SW480 (cell line): ENCODE results near the gene KCNIP4.
"Not testable (repeated sequence)": the region's sequence is repeated elsewhere in the genome, so short reads cannot be mapped to it uniquely, and the experiment has no call there.

ENCODE experiments used
- DNase-seq: peaks from one replicate; pipeline ENCODE4 v3.0.0-alpha.2; 2016; ENCODE audit warnings: low spot score

Gene KCNIP4

DNA sequence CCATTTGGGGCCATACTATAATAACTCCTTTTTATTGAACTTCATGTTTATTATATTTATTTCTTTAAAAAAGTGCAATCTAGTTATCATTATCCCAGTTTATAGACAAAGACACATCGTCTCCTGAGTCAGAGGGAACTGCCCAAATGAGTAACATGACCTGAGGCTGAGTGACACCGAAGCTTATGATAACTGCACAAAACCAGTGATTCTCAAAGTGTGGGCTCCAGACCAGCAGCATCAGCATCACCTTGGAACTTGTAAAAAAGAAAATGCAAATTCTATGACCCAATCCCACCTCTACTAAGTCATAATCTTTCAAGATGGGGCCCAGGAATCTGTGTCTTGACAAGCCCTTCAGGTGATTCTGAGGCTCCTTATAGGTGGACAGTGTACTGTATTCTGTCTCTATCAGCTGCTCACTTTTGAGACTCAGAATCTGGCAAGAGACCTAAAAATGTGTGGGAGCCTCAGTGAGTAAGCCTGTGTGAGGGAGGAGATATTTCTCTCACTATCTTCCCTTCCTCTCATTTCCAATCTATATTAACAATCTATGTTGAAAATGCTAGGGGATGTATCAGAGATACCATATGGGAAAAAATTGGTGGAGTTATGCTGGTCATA lies 1101.3 kb downstream of the KCNIP4 start:
- DNase-seq: no peak

DNA sequence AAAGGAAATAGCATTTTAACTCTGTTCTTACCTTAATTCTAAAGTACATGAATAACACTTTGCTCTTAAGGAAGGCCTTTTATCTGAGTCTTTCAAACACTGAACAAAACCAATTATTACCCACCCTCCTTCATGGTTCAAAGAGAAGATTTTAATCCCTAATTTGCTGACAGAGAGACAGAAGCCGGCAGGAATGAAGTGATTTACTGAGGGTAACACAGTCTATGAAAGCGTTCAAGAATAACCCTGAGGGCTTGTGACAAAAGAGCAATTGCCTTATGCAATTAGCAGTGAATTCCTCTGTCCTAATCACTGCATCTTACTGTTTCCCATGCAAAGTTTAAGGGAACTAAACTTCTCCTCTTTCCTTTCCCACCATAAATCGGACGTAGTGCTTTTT lies 1104.3 kb downstream of the KCNIP4 start:
- no peak for DNase-seq

DNA sequence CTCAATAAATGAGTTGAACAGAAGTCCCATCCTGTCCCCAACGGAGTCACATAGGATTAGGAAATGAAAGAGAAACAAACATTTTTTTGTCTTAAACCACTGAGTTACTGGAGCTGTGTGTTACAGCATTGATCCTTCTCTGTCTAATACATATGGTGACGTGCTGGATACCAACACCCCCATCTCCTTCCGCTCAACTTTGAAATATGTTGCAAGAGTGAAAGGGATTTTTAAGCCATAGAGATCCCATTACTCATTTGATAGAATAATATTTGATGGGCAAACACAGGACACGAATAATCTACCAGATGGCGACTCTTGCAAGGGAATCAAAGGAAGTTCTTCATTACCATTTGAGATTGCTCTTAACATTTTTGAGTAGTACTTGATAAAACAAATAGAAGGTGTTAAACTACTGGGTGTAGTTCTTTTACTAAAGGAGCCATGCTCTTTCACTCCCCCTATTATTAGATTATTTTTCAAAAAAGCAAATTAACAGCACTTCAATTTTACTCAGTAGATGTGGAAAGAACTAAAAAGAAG lies 1107.9 kb downstream of the KCNIP4 start:
- DNase-seq: no peak

DNA sequence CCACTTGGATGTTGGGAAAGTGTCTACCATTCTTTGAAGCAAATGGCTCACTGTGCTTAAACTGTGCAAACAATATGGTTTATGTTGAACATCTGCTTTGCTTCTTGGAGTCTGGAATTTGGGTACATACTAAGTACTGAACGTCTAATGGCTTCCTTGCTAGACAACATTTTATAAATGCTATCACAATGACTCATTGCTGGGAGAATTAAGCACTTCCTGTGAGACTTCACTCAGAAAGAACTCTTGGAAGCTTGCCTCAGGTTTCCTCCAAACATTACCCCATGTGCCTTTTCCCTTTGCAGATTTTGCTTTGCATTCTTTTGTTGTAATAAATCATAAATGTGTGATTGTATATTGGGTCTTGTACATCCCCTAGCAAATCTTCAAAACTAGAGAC lies 1108.6 kb downstream of the KCNIP4 start:
- no peak for DNase-seq

DNA sequence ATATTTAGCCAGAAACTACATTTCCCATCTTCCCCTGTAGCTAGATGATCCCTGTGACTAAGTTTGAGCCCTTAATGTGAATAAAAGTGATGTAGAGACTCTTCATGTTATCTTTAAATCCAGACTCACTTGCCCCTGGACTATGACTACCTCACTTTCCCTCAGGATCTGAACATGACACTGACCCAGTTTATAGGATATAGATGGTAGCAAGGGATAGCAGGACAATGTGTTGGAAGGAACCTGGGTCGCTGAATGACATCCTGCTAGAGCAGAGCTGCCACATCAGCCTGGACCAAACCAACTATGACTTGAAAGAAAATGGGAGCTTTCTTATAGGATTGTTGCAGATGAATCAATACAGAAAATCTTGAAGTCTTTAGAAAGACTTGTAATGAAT lies 1110.1 kb downstream of the KCNIP4 start:
- DNase-seq: no peak

DNA sequence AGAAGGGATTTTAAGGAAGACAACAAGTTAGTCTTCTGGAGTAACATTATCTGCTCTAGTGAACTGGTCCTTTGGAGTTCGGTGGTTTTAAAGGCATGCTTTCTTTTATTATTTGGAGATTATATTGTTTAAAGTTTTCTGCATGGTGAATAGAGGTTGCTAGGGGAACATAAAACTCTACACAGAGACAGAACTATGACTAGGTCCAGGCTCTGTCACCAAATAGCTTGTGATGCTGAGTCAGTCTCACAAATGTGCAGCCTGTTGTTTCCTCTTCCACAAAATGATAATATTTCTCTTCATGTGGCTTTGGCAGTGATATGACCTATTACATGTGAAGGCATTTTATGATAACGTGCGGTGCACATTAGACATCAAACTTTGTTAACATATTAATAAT lies 1115.7 kb downstream of the KCNIP4 start:
- DNase-seq: no peak

DNA sequence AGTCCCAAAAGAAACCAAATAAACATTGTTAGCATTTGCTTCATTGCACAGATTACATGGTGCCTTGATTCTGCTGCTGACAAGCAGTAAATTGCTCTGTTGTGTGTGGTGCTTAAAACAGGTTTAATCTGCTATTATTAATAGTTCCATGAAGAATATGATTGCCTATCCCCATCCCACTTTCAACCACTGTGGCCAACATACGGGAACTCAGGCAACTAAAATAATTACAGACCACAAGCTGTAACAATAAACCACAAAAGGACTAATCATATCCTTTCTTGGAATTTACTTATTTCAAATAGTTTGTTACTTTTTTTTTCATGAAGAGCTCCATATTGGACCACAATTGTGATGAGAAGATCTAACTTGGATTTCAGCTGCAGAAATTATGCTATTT lies 1116.8 kb downstream of the KCNIP4 start:
- no peak for DNase-seq

DNA sequence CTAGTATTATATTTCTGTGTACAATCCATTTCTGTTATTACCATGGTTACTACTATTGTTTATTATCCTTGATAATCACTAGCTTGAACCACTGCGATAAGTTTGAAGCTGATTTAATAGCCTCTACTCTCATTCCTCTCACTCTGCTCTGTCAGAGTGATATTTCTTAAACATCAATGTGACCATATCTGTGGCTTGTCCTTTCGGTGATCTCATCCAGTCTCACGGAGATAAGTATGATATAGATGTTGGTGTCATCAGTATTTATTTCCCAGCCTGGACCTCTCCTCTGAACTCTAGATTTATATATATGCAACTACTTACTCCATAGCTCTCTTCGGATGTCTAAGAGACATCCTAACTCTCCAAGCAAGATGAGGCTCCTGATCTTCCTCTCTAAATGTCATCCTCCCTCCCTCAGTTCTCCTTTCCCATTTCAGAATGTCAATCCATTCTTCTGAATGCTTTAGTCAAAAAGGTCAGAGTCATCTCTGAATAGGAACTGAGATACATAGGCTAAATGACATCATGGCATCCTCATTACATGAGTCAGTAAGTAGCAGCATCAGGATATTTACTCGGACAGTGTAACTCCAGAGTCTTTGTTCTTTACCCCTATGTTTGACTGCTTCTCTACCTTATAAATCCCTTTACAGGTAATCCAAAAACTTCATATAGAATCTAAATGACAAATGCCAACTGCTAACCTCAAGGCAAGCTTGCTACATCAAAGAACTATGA lies 1118.8 kb downstream of the KCNIP4 start:
- DNase-seq: no peak

DNA sequence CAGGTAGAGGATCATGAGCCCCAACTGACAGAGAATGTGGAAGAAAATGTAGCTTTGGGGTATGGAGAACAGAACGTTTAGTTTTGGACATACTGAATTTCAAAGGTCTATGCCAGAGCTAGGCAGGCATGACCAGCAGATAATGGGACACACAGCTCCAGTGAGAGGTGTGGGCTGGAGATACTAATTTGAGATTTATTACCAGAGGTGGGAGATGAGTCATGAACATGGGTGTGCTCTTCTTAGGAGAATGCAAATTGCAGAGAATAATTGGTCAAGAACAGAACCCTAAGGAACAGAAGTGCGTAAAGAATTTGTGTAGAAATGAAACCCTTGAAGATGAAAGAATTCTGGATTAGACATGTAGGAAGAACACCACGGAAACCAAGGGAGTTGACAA lies 1123.1 kb downstream of the KCNIP4 start:
- no peak for DNase-seq

DNA sequence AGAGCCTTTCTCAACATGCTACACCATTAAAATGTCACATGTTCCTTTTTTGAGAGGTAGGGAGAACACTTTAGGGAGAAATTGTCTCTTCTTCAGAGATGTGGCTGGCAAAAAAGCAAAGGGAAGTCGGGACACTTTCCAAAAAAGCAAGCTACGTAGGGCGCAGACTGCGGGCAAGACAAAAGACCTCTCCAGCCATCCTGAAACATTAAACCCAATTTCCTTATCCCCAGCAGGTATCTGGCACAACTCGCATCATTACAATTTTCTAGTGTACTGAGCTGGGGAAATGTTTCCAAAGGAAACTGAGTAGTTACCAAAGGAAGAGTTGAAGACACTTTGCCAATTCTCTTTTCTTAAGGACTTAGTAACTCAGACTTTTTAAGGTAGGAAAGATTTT lies 1132.3 kb downstream of the KCNIP4 start:
- no peak for DNase-seq

DNA sequence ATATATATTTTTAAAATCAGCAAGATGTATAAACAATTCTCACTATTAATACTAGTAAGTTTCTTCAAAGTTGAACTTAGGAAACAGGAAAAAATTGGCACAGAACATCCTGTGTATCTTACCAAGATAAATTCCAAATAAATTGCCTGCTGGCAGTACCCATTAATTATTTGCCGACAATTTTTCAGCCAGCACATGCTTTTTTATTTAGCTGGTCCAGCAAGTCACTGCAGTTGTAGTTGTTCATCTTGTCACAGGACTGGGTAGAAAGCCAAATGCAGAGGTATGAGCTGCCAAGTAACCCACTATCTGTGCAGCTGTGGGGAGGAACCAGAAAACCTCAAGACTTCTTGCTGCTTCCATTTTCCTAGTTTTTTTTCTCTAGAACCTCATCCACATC lies 1134.9 kb downstream of the KCNIP4 start:
- DNase-seq: no peak

DNA sequence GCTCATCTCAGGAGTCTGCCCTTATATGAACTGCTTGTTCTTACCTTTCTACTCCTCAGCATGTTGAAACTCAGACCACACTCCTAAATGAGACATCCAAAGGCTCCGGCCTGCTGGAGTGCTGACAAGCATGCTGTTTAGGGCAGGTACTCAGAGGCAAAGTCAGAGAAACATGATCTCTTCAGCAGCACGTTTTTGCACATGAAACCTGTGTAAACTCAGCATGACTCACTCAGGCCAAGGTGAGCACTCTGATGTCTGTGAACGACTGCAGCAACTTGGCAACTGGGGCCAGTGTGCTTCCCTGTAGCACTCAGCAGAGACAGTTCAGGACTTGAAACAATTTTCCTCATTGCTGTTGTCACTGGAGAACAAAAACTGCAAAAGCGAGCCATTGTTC lies 1138.8 kb downstream of the KCNIP4 start:
- DNase-seq: peak; percentile 33

DNA sequence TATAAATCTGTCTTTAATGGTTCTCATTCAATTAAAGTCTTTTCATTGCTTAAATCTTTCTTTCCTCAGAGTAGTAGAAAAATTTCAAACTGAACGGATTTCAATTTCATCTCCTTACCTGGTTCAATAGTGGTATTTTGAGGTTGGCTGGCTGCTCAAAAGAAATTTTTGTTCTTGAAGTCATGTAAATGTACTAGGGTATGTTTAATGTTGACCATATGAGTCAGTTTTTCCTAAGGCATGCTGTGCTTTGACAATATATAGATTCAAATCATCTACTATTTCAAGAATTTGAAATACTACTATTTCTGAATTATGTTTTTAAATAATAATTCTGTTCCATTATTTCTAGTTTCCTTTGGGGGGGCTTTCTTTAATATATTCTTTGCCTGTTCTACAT lies 1142.9 kb downstream of the KCNIP4 start:
- no peak for DNase-seq

DNA sequence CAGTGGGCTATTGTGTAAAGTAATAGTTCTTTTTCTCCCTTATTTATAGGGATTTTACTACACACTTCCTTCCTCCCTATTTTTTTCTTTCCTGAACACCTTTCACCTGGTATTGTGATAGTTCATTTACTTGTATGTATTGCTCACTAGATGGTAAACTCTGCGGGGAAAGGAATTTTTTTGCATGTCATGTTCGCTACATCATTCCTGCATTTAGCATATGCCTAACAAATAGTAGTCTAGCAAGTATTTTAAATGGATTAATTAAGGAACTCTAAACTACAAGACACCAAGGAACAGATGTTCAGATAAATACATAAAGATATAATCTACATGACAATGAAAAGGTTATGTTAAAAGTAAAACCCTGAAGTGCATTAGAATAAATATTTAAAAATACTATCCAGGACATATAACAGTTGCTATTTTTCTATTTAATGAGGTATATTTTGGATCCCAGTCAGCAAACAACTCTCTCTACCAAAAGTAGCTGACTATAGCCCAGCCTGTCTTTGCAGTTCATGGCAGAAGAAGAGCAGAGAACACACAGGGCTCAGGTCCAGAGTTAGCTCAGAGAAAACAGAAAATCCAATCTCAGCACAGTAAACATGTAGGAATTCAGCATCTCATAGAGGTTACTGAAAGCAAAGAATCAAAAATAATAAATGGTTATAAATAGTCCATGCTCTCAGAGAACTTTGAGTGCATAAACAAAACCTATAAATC lies 1160.5 kb downstream of the KCNIP4 start:
- DNase-seq: no peak

DNA sequence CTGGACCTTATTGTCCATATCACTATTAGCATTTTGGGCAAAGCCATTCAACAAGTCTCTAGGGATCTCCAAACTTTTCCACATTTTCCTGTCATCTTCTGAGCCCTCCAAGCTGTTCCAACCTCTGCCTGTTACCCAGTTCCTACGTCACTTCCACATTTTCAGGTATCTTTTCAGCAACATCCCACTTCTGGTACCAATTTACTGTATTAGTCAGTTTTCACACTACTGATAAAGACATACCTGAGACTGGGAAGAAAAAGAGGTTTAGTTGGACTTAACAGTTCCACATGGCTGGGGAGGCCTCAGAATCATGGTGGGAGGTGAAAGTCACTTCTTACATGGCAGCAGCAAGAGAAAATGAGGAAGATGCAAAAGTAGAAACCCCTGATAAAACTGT lies 1165.4 kb downstream of the KCNIP4 start:
- DNase-seq: not testable (repeated sequence)

DNA sequence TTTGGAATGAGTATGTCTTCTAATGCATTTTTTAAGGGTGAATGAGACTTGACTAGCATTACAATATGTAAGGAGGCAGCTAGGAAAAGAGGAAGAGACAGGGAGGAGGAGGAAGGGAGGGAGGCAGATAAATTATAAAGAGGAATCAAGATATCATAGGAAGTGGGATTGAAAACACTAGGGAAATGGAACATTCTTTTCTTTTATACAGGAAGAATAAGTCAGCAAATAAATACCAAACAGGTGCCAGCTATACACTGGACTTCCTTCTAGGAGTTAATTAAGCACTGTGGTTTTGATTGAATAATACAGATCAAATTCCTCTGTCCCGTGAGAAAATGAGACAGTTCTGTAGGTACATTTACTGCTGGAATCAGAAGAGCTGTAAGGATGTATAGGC lies 1169.7 kb downstream of the KCNIP4 start:
- DNase-seq: no peak

DNA sequence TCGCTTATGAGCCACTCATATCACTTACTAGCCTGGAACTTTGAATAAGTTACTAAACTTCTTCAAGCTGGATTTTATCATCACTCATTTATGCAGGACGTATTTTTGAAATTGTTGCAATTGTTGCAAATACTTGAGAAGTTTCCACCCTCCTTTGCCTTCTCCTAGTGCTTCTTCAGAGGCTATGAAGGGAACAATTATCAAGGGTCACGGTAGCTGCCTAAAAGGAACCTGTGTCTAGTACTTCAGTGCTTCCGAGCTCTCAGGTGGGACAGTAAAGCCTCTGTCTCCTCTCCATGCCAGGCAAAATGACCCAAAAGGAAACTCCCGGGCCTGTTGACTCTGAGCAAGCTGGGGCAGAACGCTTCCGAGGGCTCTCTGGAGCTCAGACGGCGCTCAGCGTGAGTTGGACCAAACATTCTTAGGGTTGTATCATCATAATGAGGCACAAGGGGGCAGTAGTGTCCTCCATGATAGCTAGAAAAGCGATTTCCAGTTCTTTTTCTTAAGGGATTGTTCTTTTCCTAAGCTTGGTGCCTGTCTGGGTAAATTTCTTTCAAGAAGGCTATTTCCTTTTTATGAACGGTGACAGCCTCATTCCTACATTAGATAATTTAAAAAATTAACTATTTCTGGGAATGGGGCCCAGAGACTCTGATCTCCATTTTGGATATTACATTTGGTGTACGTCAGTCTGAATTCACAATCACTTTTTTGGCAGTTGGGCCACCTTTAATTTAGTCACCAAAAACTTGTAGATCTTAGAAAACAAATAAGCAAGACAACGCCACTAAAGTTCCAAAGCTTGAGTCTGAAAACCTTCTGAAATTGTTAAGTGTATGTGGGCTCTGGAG lies 1175.2 kb downstream of the KCNIP4 start:
- DNase-seq: peak; percentile 46

DNA sequence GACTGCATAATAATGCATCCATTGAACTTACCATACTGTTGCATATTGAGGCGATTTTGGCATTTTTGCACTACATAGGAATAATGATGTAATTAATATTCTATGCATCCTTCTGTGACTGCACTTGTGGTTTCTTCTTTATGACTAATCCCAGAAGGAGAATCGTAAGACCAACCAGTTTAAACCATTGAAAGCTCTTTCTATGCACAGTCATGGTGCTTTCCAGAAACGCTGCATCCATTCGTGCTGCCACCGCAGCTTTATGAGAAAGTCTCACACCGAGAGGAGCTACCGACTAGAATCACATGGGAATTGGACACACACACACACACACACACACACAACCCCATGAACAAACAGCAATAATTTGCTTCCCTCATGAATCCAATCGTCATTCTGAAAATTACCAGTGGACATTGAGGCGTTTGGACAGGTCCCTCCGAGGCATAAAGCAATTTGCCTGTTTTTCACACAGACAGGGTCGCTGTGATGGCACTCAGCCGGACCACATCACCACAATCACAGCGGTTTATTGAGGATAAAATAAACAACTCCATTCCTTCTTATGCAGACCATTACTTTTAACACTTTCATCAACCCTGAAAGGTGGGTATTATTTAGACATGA lies 1184.1 kb downstream of the KCNIP4 start:
- no peak for DNase-seq

DNA sequence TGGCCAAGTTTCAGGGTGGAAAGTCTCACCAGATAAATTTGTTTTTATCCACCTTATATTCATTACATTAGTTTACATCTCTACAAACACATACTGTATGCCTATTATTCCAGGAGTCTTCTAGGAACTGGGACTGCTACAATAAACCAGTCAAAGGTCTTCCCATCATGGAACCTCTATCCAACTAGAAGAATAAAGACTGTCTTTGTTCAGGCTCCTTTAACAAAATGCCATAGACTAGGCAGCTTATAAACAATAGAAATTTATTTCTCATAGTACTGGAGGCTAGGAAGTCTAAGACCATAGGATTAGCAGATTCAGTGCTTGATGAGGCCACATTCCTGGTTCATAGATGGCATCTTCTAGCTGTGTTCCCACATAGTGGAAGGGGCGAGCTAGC lies 1186.7 kb downstream of the KCNIP4 start:
- no peak for DNase-seq

DNA sequence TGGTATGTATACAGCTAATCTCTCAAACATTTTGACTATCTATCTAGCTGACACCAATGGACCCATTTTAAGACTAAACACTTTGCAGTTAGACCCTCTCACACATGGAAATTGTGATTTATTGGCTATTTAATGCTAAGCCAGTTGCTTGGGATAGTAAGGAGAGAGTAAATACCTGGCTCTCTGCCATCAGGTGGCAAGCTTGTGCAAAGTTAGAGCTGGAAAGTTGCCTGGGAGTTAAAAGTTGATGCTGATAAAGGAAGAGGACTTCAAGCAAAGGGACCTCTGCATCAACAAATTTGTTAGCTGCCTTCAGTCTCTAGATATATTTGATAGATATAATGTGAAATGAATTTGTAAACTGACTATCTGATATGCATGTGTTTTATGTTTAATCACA lies 1187.2 kb downstream of the KCNIP4 start:
- no peak for DNase-seq

DNA sequence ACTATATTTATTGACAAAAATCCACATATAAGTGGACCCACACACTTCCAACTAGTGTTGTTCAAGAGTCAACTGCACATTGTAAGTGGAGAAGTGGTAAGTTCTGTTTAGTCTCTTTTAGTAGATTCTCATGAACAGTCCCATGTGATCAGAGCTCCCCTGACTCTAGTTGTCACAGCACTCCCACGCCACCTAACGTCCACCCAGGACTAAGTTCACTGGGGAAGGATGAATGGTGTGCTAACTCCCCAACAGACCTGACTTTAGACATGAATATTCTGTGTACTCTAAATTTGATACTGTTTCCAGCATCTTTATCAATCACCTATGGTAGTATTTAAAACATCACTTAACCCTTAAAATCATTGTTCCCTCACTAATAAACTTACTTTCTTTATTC lies 1188.5 kb downstream of the KCNIP4 start:
- DNase-seq: no peak

DNA sequence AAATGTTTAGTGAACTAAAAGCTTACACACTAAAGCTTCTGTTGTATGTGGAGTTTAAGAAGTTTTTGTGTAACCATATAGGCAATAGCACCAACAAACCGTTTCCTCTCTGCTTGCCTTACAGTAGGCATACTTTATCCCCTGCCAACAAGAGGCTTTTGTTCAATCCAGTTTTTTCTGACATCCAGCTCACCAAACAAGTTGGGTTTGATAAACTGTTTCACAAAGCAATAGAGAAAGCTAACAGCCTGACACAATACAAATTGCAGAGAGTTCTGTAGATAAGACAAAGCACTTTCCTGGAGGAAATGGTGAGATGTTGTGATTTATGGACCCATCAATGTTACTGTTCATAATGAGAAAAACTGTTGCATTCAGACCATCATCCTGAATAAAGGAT lies 1194.5 kb downstream of the KCNIP4 start:
- no peak for DNase-seq
